Left ventricle myocardium inferior (tissue), 1 donor: ENCODE data around the gene FOXP4. TPM values are rescaled to one million over a fixed set of nuclear protein-coding genes. Genes with fewer than 3 reads are reported as not detected.

Experiments used
- DNase-seq: peaks from one replicate; pipeline ENCODE4 v3.0.0-alpha.2; 2020
- H3K27ac ChIP-seq: fragments of 200-600 bp; replicated peaks from 2 replicates; pipeline ENCODE4 v1.8.0; 2021
- H3K27me3 ChIP-seq: fragments of 200-600 bp; 2 replicates; pipeline ENCODE4 v1.8.0; 2021; ENCODE audit warnings: low read depth
- H3K36me3 ChIP-seq: fragments of 200-600 bp; 2 replicates; pipeline ENCODE4 v1.8.0; 2021
- H3K4me1 ChIP-seq: fragments of 200-600 bp; 2 replicates; pipeline ENCODE4 v1.8.0; 2021
- H3K4me3 ChIP-seq: fragments of 200-600 bp; 2 replicates; pipeline ENCODE4 v1.8.0; 2021; ENCODE audit warnings: mild to moderate bottlenecking, moderate library complexity
- H3K9me3 ChIP-seq: fragments of 200-600 bp; replicated peaks from 2 replicates; pipeline ENCODE4 v1.8.0; 2021
- CTCF ChIP-seq: fragments of 200-600 bp; IDR thresholded peaks from 2 replicates; pipeline ENCODE4 v1.8.0; 2021; ENCODE audit warnings: antibody characterized with exemption, mild to moderate bottlenecking, borderline replicate concordance
- intact Hi-C: fragments of 100-400 bp; cut with micrococcal nuclease; formaldehyde crosslinking; loops from one replicate; pipeline ENCODE4 v1.11.0; 2022
- total RNA-seq: library from RNA; stranded (reverse); fragmentation: NEBNext Ultra II Directional; extraction: Animal tissue kit (Norgen Biotek cat#: 25700); gene quantifications from one replicate; pipeline ENCODE4 v1.2.1, GENCODE V29; 2021
- donor health status: DM: no; HTN: yes; CAD: no; lungs with severe emphysema.

FOXP4 gene
- total RNA-seq, 1 donor from 2014 or later, result 15.0 TPM

- Histone ChIP-seq H3K4me3 (no peak overlapping the region), H3K27ac (no peak overlapping the region), H3K9me3 (no peaks in the 10 kb centered on the region), H3K36me3 (no peaks in the 10 kb centered on the region), H3K4me1 (peaks cover 42% of the 10 kb centered on the region), H3K27me3 (peaks cover 22% of the 10 kb centered on the region)
- intact Hi-C loops, result no loop called here
- DNase-seq, result no peak
- no peak for TF ChIP-seq CTCF
Measured at GRCh38 chr6:41553405-41553999, 7.3 kb downstream of the FOXP4 start.

- intact Hi-C loops, result no loop called here
- TF ChIP-seq CTCF, result no peak
- peaks cover 30% of the 10 kb centered on the region for H3K4me1 ChIP-seq
- no peak overlapping the region for H3K4me3 ChIP-seq
- no peak for DNase-seq
- peaks cover 2% of the 10 kb centered on the region for H3K27me3 ChIP-seq
- H3K27ac ChIP-seq, result no peak overlapping the region
- no peaks in the 10 kb centered on the region for H3K36me3 ChIP-seq
- no peaks in the 10 kb centered on the region for H3K9me3 ChIP-seq
Measured at GRCh38 chr6:41555326-41556300, 9.4 kb downstream of the FOXP4 start.

GRCh38 chr6:41557335-41557734 is 11.2 kb downstream of the FOXP4 start:
- no peaks in the 10 kb centered on the region for H3K27me3 ChIP-seq
- no peak overlapping the region for H3K27ac ChIP-seq
- no peak overlapping the region for H3K4me3 ChIP-seq
- no peak for TF ChIP-seq CTCF
- peaks cover 34% of the 10 kb centered on the region for H3K4me1 ChIP-seq
- DNase-seq, result no peak
- intact Hi-C loops, result no loop called here
- H3K9me3 ChIP-seq, result no peaks in the 10 kb centered on the region
- no peaks in the 10 kb centered on the region for H3K36me3 ChIP-seq

GRCh38 chr6:41558033-41558807 is 12.0 kb downstream of the FOXP4 start:
- intact Hi-C loops, result no loop called here

More at GRCh38 chr6:41558033-41558807, 12.0 kb downstream of the FOXP4 start:
- H3K36me3 ChIP-seq, result no peaks in the 10 kb centered on the region
- H3K27me3 ChIP-seq, result no peaks in the 10 kb centered on the region
- DNase-seq, result no peak
- H3K4me1 ChIP-seq, result peaks cover 39% of the 10 kb centered on the region
- TF ChIP-seq CTCF, result no peak
- no peak overlapping the region for H3K4me3 ChIP-seq
- no peaks in the 10 kb centered on the region for H3K9me3 ChIP-seq
- H3K27ac ChIP-seq, result no peak overlapping the region
